ENCODE measurements around the gene STX11. TPM values are rescaled to one million over a fixed set of nuclear protein-coding genes. Genes with fewer than 3 reads are reported as not detected.

The STX11 gene
- total RNA-seq, 1 donor from 2014 or later: 6.8 TPM

DNA sequence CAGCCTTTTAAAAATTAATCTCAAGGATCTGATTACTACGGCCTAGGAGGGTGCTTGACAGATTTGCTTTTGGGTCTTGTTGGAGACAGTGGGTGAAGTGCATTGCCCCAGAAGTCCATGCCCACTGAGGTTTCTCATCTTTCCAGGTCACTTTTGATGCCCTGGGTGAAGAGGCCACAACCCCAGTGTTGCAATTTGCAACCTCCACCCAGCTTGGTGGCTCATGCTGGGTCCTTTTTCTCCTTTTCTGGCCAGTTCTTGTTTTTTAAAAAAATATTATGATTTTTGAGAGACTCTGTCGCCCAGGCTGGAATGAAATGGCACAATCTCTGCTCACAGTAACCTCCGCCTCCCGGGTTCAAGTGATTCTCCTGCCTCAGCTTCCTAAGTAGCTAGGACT is 9.4 kb downstream of the STX11 start:
- peaks cover 46% of the 10 kb centered on the region for H3K4me1 ChIP-seq
- H3K27me3 ChIP-seq (ENCODE audit: low read depth): no peaks in the 10 kb centered on the region
- DNase-seq: no peak
- H3K27ac ChIP-seq (replicated peaks): peak overlapping the region; percentile 74
- H3K36me3 ChIP-seq: no peaks in the 10 kb centered on the region
- TF ChIP-seq, protein P1, sequence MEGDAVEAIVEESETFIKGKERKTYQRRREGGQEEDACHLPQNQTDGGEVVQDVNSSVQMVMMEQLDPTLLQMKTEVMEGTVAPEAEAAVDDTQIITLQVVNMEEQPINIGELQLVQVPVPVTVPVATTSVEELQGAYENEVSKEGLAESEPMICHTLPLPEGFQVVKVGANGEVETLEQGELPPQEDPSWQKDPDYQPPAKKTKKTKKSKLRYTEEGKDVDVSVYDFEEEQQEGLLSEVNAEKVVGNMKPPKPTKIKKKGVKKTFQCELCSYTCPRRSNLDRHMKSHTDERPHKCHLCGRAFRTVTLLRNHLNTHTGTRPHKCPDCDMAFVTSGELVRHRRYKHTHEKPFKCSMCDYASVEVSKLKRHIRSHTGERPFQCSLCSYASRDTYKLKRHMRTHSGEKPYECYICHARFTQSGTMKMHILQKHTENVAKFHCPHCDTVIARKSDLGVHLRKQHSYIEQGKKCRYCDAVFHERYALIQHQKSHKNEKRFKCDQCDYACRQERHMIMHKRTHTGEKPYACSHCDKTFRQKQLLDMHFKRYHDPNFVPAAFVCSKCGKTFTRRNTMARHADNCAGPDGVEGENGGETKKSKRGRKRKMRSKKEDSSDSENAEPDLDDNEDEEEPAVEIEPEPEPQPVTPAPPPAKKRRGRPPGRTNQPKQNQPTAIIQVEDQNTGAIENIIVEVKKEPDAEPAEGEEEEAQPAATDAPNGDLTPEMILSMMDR (IDR thresholded peaks at IDR 0.05; ENCODE audit: borderline replicate concordance): no peak
- intact Hi-C loops (cut with micrococcal nuclease): loop anchor here (2.0 kb wide), 1 partner anchor 57 kb away; no protein-coding TSS in a partner anchor
- no peaks in the 10 kb centered on the region for H3K9me3 ChIP-seq (replicated peaks)
- no peak overlapping the region for H3K4me3 ChIP-seq

- Histone ChIP-seq H3K9me3 (replicated peaks) (no peaks in the 10 kb centered on the region), H3K36me3 (no peaks in the 10 kb centered on the region), H3K27ac (replicated peaks) (no peak overlapping the region), H3K27me3 (ENCODE audit: low read depth) (no peaks in the 10 kb centered on the region), H3K4me3 (no peak overlapping the region), H3K4me1 (peaks cover 42% of the 10 kb centered on the region)
- TF ChIP-seq, protein P1 (IDR thresholded peaks at IDR 0.05; ENCODE audit: borderline replicate concordance): no peak
- intact Hi-C loops (cut with micrococcal nuclease): no loop called here
- no peak for DNase-seq
Measured at GRCh38 chr6:144160431-144161005, 10.2 kb downstream of the STX11 start.

DNA sequence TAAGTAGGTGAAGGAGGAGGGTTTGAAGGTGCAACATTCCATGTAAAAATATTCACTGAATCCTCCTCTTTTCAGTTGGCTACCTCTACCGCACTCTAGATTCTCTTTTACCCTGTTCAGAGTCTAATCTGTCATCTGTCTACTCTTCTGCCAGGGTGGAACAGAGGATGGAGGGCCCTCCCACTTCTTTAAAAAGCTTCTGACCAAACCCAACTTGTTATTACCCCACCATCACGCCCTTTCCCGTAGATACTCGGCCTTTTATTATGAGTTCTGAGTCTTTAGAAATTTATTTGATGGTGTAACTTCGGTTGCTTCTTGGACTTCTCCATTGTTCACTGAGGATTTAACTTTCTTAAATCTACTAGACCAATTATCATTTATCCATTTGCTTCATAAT is 11.7 kb downstream of the STX11 start:
- no peaks in the 10 kb centered on the region for H3K9me3 ChIP-seq (replicated peaks)
- no peak overlapping the region for H3K4me3 ChIP-seq
- H3K27ac ChIP-seq (replicated peaks): no peak overlapping the region
- DNase-seq: no peak
- H3K4me1 ChIP-seq: peaks cover 33% of the 10 kb centered on the region
- TF ChIP-seq, protein P1 (IDR thresholded peaks at IDR 0.05; ENCODE audit: borderline replicate concordance): no peak
- intact Hi-C loops (cut with micrococcal nuclease): no loop called here
- H3K36me3 ChIP-seq: no peaks in the 10 kb centered on the region
- no peaks in the 10 kb centered on the region for H3K27me3 ChIP-seq (ENCODE audit: low read depth)

DNA sequence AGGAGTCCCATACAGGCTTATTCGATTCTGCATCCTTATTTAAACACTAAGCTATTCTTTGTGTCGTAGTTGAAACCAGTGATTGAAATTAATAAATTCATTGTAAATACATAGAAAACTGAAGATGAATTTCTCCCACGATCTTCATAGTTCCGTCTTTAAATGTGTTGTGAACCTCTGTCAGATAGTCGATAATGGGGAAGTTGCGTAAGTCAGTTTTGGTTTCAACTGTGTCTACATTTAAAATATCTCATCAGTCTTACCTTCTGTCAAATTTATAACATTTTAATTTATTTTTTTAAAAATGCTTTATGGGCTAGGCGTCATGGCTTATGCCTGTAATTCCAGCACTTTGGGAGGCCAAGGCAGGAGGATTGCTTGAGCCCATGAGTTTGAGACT is 12.7 kb downstream of the STX11 start:
- H3K36me3 ChIP-seq: no peaks in the 10 kb centered on the region
- intact Hi-C loops (cut with micrococcal nuclease): no loop called here
- H3K9me3 ChIP-seq (replicated peaks): no peaks in the 10 kb centered on the region
- no peak for DNase-seq
- TF ChIP-seq, protein P1 (IDR thresholded peaks at IDR 0.05; ENCODE audit: borderline replicate concordance): no peak
- H3K4me3 ChIP-seq: no peak overlapping the region
- no peak overlapping the region for H3K27ac ChIP-seq (replicated peaks)
- no peaks in the 10 kb centered on the region for H3K27me3 ChIP-seq (ENCODE audit: low read depth)
- peaks cover 22% of the 10 kb centered on the region for H3K4me1 ChIP-seq

- no peaks in the 10 kb centered on the region for H3K27me3 ChIP-seq (ENCODE audit: low read depth)
- DNase-seq: no peak
- H3K36me3 ChIP-seq: peaks cover 10% of the 10 kb centered on the region
- peaks cover 4% of the 10 kb centered on the region for H3K4me1 ChIP-seq
- TF ChIP-seq, protein P1 (IDR thresholded peaks at IDR 0.05; ENCODE audit: borderline replicate concordance): no peak
- intact Hi-C loops (cut with micrococcal nuclease): no loop called here
- no peak overlapping the region for H3K4me3 ChIP-seq
- H3K9me3 ChIP-seq (replicated peaks): no peaks in the 10 kb centered on the region
- H3K27ac ChIP-seq (replicated peaks): no peak overlapping the region
Measured at GRCh38 chr6:144165784-144166183, 15.5 kb downstream of the STX11 start.

All from left ventricle myocardium inferior (tissue), 1 donor.